IMR-90 (cell line): ENCODE results near the gene DPEP2NB. TPM values are rescaled to one million over a fixed set of nuclear protein-coding genes. Genes with fewer than 3 reads are reported as not detected.

Source experiments
- ATAC-seq: fragments of 200-7000 bp; cut with Tn5 transposase; 2 replicates; pipeline ENCODE4 v1.9.1; 2020; ENCODE audit warnings: low read depth, mild to moderate bottlenecking, moderate library complexity
- BruUV-seq: library from RNA; stranded (reverse); fragments of 400-500 nt; replicated peaks from 2 replicates; lab custom pipeline; 2021; lab: Mats Ljungman, UMichigan
- CTCF ChIA-PET: fragments of 300-600 bp; formaldehyde crosslinking; extraction: SDS; loops from one replicate; lab custom pipeline; 2021; ENCODE audit warnings: antibody characterized with exemption; lab: Yijun Ruan, JAX
- POLR2A ChIA-PET: fragments of 300-600 bp; sonication (Branson Sonifier 250); formaldehyde crosslinking; loops from one replicate; lab custom pipeline; 2022; ENCODE audit warnings: antibody characterized with exemption; ENCODE audit not compliant: unreplicated experiment; lab: Charles Lee
- DNase-seq: peaks from one replicate; pipeline ENCODE4 v3.0.0; 2013
- H2AFZ ChIP-seq: replicated peaks from 2 replicates; pipeline ENCODE3; 2013; ENCODE audit warnings: low read length, mild to moderate bottlenecking; ENCODE audit not compliant: poor library complexity
- H2AK5ac ChIP-seq: 2 replicates; pipeline ENCODE4 v1.6.1; 2013; ENCODE audit warnings: low read depth, low read length, inconsistent platforms
- H2AK9ac ChIP-seq: replicated peaks from 2 replicates; pipeline ENCODE3; 2013; ENCODE audit warnings: mild to moderate bottlenecking, low read depth, low read length, moderate library complexity; ENCODE audit not compliant: poor library complexity
- H2BK120ac ChIP-seq: 2 replicates; pipeline ENCODE4 v1.6.1; 2013; ENCODE audit warnings: low read depth, low read length, inconsistent platforms
- H2BK15ac ChIP-seq: 3 replicates; pipeline ENCODE4 v1.6.1; 2013; ENCODE audit warnings: low read depth, low read length, inconsistent platforms
- H2BK20ac ChIP-seq: 2 replicates; pipeline ENCODE4 v1.6.1; 2013; ENCODE audit warnings: low read depth, mild to moderate bottlenecking, inconsistent platforms, low read length, moderate library complexity
- H2BK5ac ChIP-seq: 2 replicates; pipeline ENCODE4 v1.6.1; 2013; ENCODE audit warnings: mild to moderate bottlenecking, low read depth, low read length, inconsistent platforms; ENCODE audit not compliant: poor library complexity, severe bottlenecking
- H3K14ac ChIP-seq: replicated peaks from 2 replicates; pipeline ENCODE4 v1.6.1; 2013; ENCODE audit warnings: low read depth, low read length, inconsistent platforms
- H3K18ac ChIP-seq: 2 replicates; pipeline ENCODE4 v1.6.1; 2013; ENCODE audit warnings: low read depth, low read length, control low read depth
- H3K23ac ChIP-seq: 2 replicates; pipeline ENCODE4 v1.6.1; 2013; ENCODE audit warnings: low read depth, low read length, inconsistent platforms
- H3K27ac ChIP-seq: 2 replicates; pipeline ENCODE4 v1.5.1; 2013; ENCODE audit warnings: mild to moderate bottlenecking, control low read depth, low read length; ENCODE audit not compliant: insufficient read depth
- H3K27me3 ChIP-seq: 2 replicates; pipeline ENCODE4 v1.6.1; 2013; ENCODE audit warnings: low read length; ENCODE audit not compliant: control insufficient read depth, insufficient read depth
- H3K36me3 ChIP-seq: 2 replicates; pipeline ENCODE4 v1.6.1; 2013; ENCODE audit warnings: low read length, mixed read lengths; ENCODE audit not compliant: control insufficient read depth, insufficient read depth
- H3K4ac ChIP-seq: 2 replicates; pipeline ENCODE4 v1.6.1; 2013; ENCODE audit warnings: low read depth, low read length, inconsistent platforms
- H3K4me1 ChIP-seq: 2 replicates; pipeline ENCODE4 v1.6.1; 2013; ENCODE audit warnings: low read length, mixed read lengths; ENCODE audit not compliant: control insufficient read depth, insufficient read depth
- H3K4me2 ChIP-seq: 2 replicates; pipeline ENCODE4 v1.6.1; 2013; ENCODE audit warnings: low read depth, mild to moderate bottlenecking, control low read depth, low read length, moderate library complexity
- H3K4me3 ChIP-seq: 2 replicates; pipeline ENCODE4 v1.5.1; 2013; ENCODE audit warnings: low read depth, mild to moderate bottlenecking, control low read depth, low read length, moderate library complexity; ENCODE audit not compliant: insufficient read depth
- H3K56ac ChIP-seq: 2 replicates; pipeline ENCODE4 v1.6.1; 2013; ENCODE audit warnings: low read length, inconsistent platforms; ENCODE audit not compliant: insufficient read depth; ENCODE audit errors: extremely low read depth
- H3K79me1 ChIP-seq, 2 experiments: 2 replicates each; pipeline ENCODE4 v1.6.1; 2013; ENCODE audit warnings: low read length in 2 of 2, inconsistent platforms in 1 of 2, low read depth in 1 of 2
- H3K9ac ChIP-seq: 2 replicates; pipeline ENCODE4 v1.6.1; 2013; ENCODE audit warnings: low read depth, low read length, control low read depth
- H3K9me1 ChIP-seq: 2 replicates; pipeline ENCODE4 v1.6.1; 2013; ENCODE audit warnings: low read length, inconsistent platforms; ENCODE audit not compliant: insufficient read depth
- H3K9me3 ChIP-seq: 2 replicates; pipeline ENCODE4 v1.6.1; 2013; ENCODE audit warnings: low read length; ENCODE audit not compliant: control insufficient read depth, insufficient read depth
- H4K20me1 ChIP-seq: 2 replicates; pipeline ENCODE4 v1.6.1; 2013; ENCODE audit warnings: low read length, inconsistent platforms; ENCODE audit not compliant: insufficient read depth
- H4K5ac ChIP-seq: 2 replicates; pipeline ENCODE4 v1.6.1; 2013; ENCODE audit warnings: mild to moderate bottlenecking, low read depth, low read length, control low read depth
- H4K8ac ChIP-seq, 2 experiments: 2 replicates each; pipeline ENCODE4 v1.6.1; 2013; ENCODE audit warnings: low read depth in 2 of 2, low read length in 2 of 2, control low read depth in 1 of 2, inconsistent platforms in 1 of 2
- H4K91ac ChIP-seq: 2 replicates; pipeline ENCODE4 v1.6.1; 2013; ENCODE audit warnings: low read depth, low read length, inconsistent platforms; ENCODE audit not compliant: insufficient read depth
- BHLHE40 ChIP-seq: fragments of 150-350 bp; IDR thresholded peaks from 2 replicates; pipeline ENCODE4 v1.6.1; 2016; ENCODE audit warnings: mild to moderate bottlenecking, low read depth, low read length
- CEBPB ChIP-seq: IDR thresholded peaks from 2 replicates; pipeline ENCODE4 v1.6.1; 2012; ENCODE audit warnings: low read depth, low read length, improper control_type of control experiment
- CHD1 ChIP-seq: IDR thresholded peaks from 2 replicates; pipeline ENCODE4 v1.6.1; 2012; ENCODE audit warnings: low read depth, low read length, improper control_type of control experiment
- CTCF ChIP-seq: conservative IDR thresholded peaks from 2 replicates; pipeline ENCODE4 v1.5.1; 2012; ENCODE audit warnings: mild to moderate bottlenecking, low read depth, low read length, improper control_type of control experiment
- FOS ChIP-seq: fragments of 150-350 bp; IDR thresholded peaks from 2 replicates; pipeline ENCODE4 v1.6.1; 2016; ENCODE audit warnings: low read depth, low read length
- MAFK ChIP-seq: IDR thresholded peaks from 2 replicates; pipeline ENCODE4 v1.6.1; 2012; ENCODE audit warnings: low read depth, low read length, improper control_type of control experiment
- MAZ ChIP-seq: IDR thresholded peaks from 2 replicates; pipeline ENCODE4 v1.6.1; 2012; ENCODE audit warnings: low read depth, mild to moderate bottlenecking, low read length, improper control_type of control experiment, moderate library complexity, borderline replicate concordance
- MXI1 ChIP-seq: IDR thresholded peaks from 2 replicates; pipeline ENCODE4 v1.6.1; 2012; ENCODE audit warnings: low read depth, mild to moderate bottlenecking, low read length, moderate library complexity, borderline replicate concordance
- NFE2L2 ChIP-seq: fragments of 150-350 bp; IDR thresholded peaks from 2 replicates; pipeline ENCODE4 v1.6.1; 2016; ENCODE audit warnings: low read depth, mild to moderate bottlenecking, low read length
- POLR2A ChIP-seq: IDR thresholded peaks from 2 replicates; pipeline ENCODE4 v1.6.1; 2012; ENCODE audit warnings: mild to moderate bottlenecking, low read depth, low read length
- RAD21 ChIP-seq: IDR thresholded peaks from 2 replicates; pipeline ENCODE4 v1.6.1; 2012; ENCODE audit warnings: low read length, improper control_type of control experiment
- RCOR1 ChIP-seq: IDR thresholded peaks from 2 replicates; pipeline ENCODE4 v1.6.1; 2012; ENCODE audit warnings: mild to moderate bottlenecking, low read length, improper control_type of control experiment; ENCODE audit not compliant: insufficient replicate concordance
- RFX5 ChIP-seq: IDR thresholded peaks from 2 replicates; pipeline ENCODE4 v1.8.0; 2012; ENCODE audit warnings: low read depth, mild to moderate bottlenecking, low read length, moderate library complexity
- SMC3 ChIP-seq: fragments of 150-350 bp; IDR thresholded peaks from 2 replicates; pipeline ENCODE4 v1.6.1; 2016; ENCODE audit warnings: low read depth, mild to moderate bottlenecking, antibody characterized with exemption, low read length, moderate library complexity
- USF2 ChIP-seq: fragments of 150-350 bp; IDR thresholded peaks from 2 replicates; pipeline ENCODE4 v1.6.1; 2017; ENCODE audit warnings: mild to moderate bottlenecking, antibody characterized with exemption, low read length, low read depth
- WGBS, 2 experiments: methylation state at CpG; one replicate each; pipeline versions ENCODE4 v1.1.5 to v1.1.7; 2013; ENCODE audit warnings: missing lambda C conversion rate in 2 of 2; ENCODE audit not compliant: insufficient read length in 1 of 2; ENCODE audit errors: extremely low coverage in 2 of 2; 5-methylcytosine and 5-hydroxymethylcytosine counted together
- dilution Hi-C: fragments of 300-500 bp; cut with HindIII; formaldehyde crosslinking; loops from one replicate; pipeline ENCODE4 v1.14.3; 2018; ENCODE audit warnings: low sequenced_read_pairs; ENCODE audit not compliant: unreplicated experiment
- in situ Hi-C: fragments of 300-500 bp; cut with MboI; formaldehyde crosslinking; loops from 3 replicates; pipeline ENCODE4 v1.14.3; 2019; ENCODE audit warnings: low sequenced_read_pairs, inconsistent platforms, mixed read lengths
- intact Hi-C: fragments of 100-400 bp; cut with micrococcal nuclease; formaldehyde crosslinking; loops from 2 replicates; pipeline ENCODE4 v1.10.0; 2022
- polyA plus RNA-seq, 3 experiments: library from polyadenylated mRNA; depleted of rRNA; stranded (reverse); fragments of >200 nt; gene quantifications; 2 replicates each; pipeline ENCODE4 v1.2.3, GENCODE V29; 2012; ENCODE audit warnings: low replicate concordance in 1 of 3
- total RNA-seq: library from RNA; depleted of rRNA; stranded (reverse); fragments of >200 nt; gene quantifications from 2 replicates; pipeline ENCODE4 v1.2.3, GENCODE V29; 2012
- TF ChIP-seq, protein P1 (sequence below): fragments of 150-350 bp; IDR thresholded peaks from 2 replicates; pipeline ENCODE4 v1.6.1; 2016; ENCODE audit warnings: low read depth, mild to moderate bottlenecking, low read length, moderate library complexity, borderline replicate concordance

The DPEP2NB gene
- total and polyA plus RNA-seq, 2 of the 4 experiments (the other 2 are of a cell fraction), result not detected

DNA sequence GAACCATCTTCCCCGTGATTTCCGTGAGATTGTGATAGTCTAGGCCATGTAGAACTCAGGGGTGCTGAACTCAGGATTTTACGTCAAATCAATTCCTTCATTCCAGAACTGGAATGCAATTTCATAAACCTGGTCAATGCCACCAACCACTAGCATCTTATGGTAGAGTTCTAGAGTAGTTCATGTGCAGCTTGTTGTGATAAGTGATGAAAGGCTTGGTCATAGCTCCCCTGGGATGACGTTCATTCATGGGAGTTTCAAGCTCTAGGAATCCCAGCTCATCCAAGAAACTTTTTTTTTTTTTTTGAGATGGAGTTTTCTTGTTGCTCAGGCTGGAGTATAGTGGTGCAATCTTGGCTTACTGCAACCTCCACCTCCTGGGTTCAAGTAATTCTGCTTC is 12.7 kb downstream of the DPEP2NB start:
- ChIA-PET CTCF (interaction anchor here (1.1 kb wide), 1 partner anchor 13 kb away, joined by 3 read pairs; no protein-coding TSS in a partner anchor), POLR2A (no interaction called here)
- Histone ChIP-seq H3K79me1 (no peaks in the 10 kb centered on the region), H3K14ac (no peak overlapping the region), H3K23ac (no peak overlapping the region), H2AK9ac (no peak overlapping the region), H3K4me2 (no peak overlapping the region), H3K27ac (no peak overlapping the region), H3K4ac (no peak overlapping the region), H3K36me3 (no peaks in the 10 kb centered on the region), H3K9ac (no peak overlapping the region), H4K8ac (no peak overlapping the region), H2AFZ (no peak overlapping the region), H2BK5ac (no peak overlapping the region), H4K20me1 (no peaks in the 10 kb centered on the region), H3K9me1 (peaks cover 14% of the 10 kb centered on the region), H2AK5ac (no peak overlapping the region), H2BK20ac (no peak overlapping the region), H3K27me3 (no peaks in the 10 kb centered on the region), H3K4me1 (peaks cover 5% of the 10 kb centered on the region), H2BK120ac (no peak overlapping the region), H3K4me3 (no peak overlapping the region), H3K9me3 (no peaks in the 10 kb centered on the region), H2BK15ac (no peak overlapping the region), H3K18ac (no peak overlapping the region), H3K56ac (no peak overlapping the region), H4K5ac (no peak overlapping the region), H4K91ac (no peak overlapping the region)
- WGBS, 2 experiments, result no CpG with 5 or more reads among the region's 4 CpGs
- no TSS peak for BruUV-seq
- DNase-seq (peak; percentile 54), ATAC-seq (no peak)
- dilution Hi-C loops, result no loop called here
- no peak for TF ChIP-seq SMC3
- TF ChIP-seq NFE2L2, result no peak
- no peak for TF ChIP-seq FOS
- TF ChIP-seq RAD21, result no peak
- no peak for TF ChIP-seq RFX5
- no peak for TF ChIP-seq RCOR1
- TF ChIP-seq BHLHE40, result no peak
- no peak for TF ChIP-seq POLR2A
- TF ChIP-seq CEBPB, result no peak
- TF ChIP-seq MXI1, result no peak
- TF ChIP-seq MAZ, result no peak
- TF ChIP-seq CTCF, result no peak
- no peak for TF ChIP-seq USF2
- TF ChIP-seq CHD1, result no peak
- TF ChIP-seq, protein P1, sequence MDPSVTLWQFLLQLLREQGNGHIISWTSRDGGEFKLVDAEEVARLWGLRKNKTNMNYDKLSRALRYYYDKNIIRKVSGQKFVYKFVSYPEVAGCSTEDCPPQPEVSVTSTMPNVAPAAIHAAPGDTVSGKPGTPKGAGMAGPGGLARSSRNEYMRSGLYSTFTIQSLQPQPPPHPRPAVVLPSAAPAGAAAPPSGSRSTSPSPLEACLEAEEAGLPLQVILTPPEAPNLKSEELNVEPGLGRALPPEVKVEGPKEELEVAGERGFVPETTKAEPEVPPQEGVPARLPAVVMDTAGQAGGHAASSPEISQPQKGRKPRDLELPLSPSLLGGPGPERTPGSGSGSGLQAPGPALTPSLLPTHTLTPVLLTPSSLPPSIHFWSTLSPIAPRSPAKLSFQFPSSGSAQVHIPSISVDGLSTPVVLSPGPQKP, result no peak
- TF ChIP-seq MAFK, result no peak
- in situ Hi-C loops, result no loop called here
- intact Hi-C loops, result no loop called here
